ENCODE measurements around the gene TMEM18. TPM values are rescaled to one million over a fixed set of nuclear protein-coding genes. Genes with fewer than 3 reads are reported as not detected.

The TMEM18 gene
- total RNA-seq, 1 experiment from 2014 or later, result 29.1 TPM

DNA sequence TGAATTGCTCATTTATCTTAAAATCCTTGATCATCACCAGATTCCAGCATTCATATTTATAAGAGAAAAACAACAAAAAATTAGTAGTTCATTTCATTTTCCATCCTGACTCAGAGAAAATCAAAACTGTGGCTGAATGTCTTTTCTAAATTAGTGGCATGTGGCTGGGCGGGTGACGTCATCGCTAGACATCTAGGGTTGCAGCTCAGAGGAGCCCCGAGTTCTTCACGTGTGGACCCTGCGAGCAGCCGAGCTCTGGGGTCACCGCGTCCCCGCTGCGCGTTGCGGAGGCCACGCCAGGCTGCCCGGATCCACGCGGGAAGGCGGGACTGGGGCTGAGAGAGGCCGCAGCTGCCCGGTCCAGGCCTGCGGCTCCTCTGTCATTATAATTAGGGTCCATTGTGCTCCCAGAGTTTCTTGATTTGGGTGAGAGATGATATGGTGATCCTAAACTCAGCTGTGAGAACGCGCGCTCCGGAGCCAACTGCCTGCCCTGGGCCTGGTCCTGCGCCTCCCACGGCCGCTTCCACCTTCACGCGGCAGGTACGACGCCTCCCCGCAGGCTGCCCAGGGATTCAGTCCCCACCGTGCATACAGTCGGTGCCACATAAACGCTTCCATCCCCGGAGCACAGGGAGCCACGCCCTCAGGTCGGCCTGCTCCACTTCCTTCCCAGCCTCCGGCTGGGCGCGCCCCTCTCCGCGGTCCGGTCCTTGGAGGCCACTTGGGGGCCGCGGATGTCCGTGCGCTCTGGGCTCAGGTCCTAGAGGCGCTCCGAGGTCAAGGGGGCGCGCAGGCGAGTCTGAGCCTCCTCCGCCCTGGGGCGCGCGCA lies 56.5 kb downstream of the TMEM18 start:
- DNase-seq (ENCODE audit: low read depth), result no peak

DNA sequence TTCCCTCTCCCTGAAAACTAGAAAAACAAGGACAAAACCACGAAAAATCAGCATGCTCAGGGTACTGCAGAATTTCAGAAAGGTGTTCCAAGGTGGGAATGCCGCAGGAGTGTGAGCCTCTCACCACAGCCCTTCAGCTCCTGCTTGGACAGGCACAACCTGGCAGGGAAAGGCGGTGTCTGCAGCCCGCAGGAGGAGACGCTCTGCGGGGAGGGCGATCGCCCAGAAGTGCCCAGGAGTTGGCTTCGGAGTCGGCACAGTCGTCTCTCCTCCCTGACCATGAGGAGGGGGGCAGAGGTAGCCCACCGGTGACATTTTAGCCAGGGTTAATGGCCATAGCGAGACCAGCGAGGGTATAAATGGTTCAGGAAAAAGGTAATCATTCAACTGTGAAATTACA lies 57.2 kb downstream of the TMEM18 start:
- DNase-seq (ENCODE audit: low read depth), result no peak

DNA sequence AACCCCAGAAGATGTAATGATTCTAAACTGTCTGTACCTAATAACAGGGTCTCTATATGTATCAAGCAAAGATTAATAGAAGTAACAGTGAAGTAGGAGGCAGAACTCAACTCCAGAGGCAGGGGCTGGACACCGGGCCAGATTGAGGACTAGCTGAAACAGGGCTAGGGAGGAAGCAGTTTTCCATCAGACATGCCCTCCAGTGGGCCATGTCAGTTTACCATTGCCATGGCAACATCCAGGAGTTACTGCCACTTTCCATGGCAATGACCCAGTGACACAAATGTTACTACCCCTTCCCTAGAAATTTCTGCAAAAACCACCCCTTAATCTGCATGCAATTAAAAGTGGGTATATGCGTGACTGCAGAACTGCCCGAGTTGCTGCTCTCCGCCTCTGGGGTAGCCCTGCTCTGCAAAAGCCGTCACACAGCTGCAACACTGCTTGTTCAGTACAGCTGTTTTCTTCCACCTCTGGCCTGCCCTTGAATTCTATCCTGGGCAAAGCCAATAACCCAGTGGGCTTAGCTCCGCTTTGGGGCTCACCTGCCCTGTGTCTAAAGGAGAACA lies 58.7 kb downstream of the TMEM18 start:
- DNase-seq (ENCODE audit: low read depth), result no peak

DNA sequence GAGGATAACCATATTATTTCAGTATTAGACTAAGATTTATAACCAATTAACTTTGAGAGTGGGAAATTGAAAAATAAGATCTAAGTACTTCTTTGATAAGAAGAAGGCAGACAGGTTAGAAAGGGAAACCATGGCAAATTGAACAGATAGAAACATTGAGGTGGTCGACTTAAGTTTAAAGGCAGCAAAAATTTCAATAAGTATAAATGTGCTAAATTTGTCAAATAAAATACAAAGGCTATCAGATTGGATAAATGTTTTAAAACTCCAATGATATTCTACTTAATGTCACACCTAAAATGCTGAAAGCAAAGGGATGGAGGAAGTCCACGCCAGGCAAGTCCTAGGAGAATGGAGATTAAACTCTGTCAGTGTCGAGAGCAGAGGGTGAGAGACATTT lies 59.2 kb downstream of the TMEM18 start:
- DNase-seq (ENCODE audit: low read depth), result no peak

All from LHCN-M2 (cell line).